PFSK-1 (cell line): ENCODE data around the gene FBXO33.

Experiments
- FOXP2 ChIP-seq: optimal IDR thresholded peaks from 2 replicates; pipeline ENCODE3; 2011; ENCODE audit warnings: borderline replicate concordance, control low read depth, inconsistent platforms; ENCODE audit not compliant: insufficient read depth; ENCODE audit errors: extremely low read length, extremely low read depth
- POLR2AphosphoS5 ChIP-seq: IDR thresholded peaks from 2 replicates; pipeline ENCODE4 v1.6.1; 2012; ENCODE audit warnings: low read depth, mild to moderate bottlenecking, control low read depth, low read length, moderate library complexity
- SIN3A ChIP-seq: IDR thresholded peaks from 2 replicates; pipeline ENCODE4 v1.6.1; 2012; ENCODE audit warnings: mild to moderate bottlenecking, low read length, moderate library complexity, borderline replicate concordance; ENCODE audit not compliant: insufficient read depth
- TAF1 ChIP-seq: IDR thresholded peaks from 2 replicates; pipeline ENCODE4 v1.6.1; 2012; ENCODE audit warnings: low read length, control low read depth, borderline replicate concordance; ENCODE audit not compliant: insufficient read depth
- TF ChIP-seq, protein P1 (sequence below), 2 experiments: IDR thresholded peaks; 2 replicates each; pipeline versions ENCODE4 v1.6.1 to v1.8.0; 2011 to 2012; ENCODE audit warnings: low read depth in 2 of 2, low read length in 2 of 2, control low read depth in 1 of 2, inconsistent platforms in 1 of 2, mild to moderate bottlenecking in 1 of 2, moderate library complexity in 1 of 2; ENCODE audit not compliant: insufficient read depth in 1 of 2

The FBXO33 gene

DNA sequence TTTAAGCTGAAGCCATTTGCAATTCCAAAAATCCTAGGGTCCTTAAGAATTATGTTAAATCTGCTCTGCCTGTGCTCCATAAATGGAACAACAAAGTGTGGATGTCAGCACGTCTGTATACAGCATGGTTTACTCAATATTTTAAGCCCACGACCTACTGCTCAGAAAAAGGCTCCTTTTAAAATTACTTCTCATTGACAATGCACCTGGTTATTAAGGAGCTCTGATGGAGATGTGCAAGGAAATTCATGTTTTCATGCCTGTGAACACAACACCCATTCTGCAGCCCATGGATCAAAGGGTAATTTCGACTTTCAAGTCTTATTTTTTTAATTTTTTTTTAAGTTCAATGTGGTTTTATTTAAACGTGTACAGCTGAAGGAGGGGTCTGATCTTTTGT, 48.1 kb downstream of the FBXO33 start:
- TF ChIP-seq, protein P1, sequence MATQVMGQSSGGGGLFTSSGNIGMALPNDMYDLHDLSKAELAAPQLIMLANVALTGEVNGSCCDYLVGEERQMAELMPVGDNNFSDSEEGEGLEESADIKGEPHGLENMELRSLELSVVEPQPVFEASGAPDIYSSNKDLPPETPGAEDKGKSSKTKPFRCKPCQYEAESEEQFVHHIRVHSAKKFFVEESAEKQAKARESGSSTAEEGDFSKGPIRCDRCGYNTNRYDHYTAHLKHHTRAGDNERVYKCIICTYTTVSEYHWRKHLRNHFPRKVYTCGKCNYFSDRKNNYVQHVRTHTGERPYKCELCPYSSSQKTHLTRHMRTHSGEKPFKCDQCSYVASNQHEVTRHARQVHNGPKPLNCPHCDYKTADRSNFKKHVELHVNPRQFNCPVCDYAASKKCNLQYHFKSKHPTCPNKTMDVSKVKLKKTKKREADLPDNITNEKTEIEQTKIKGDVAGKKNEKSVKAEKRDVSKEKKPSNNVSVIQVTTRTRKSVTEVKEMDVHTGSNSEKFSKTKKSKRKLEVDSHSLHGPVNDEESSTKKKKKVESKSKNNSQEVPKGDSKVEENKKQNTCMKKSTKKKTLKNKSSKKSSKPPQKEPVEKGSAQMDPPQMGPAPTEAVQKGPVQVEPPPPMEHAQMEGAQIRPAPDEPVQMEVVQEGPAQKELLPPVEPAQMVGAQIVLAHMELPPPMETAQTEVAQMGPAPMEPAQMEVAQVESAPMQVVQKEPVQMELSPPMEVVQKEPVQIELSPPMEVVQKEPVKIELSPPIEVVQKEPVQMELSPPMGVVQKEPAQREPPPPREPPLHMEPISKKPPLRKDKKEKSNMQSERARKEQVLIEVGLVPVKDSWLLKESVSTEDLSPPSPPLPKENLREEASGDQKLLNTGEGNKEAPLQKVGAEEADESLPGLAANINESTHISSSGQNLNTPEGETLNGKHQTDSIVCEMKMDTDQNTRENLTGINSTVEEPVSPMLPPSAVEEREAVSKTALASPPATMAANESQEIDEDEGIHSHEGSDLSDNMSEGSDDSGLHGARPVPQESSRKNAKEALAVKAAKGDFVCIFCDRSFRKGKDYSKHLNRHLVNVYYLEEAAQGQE (IDR thresholded peaks at IDR 0.05; ENCODE audit: insufficient read depth in 1 of 2, low read depth in 2 of 2, low read length in 2 of 2): no peak
- TF ChIP-seq POLR2AphosphoS5: no peak
- no peak for TF ChIP-seq TAF1
- no peak for TF ChIP-seq SIN3A
- no peak for TF ChIP-seq FOXP2

- no peak for TF ChIP-seq SIN3A
- no peak for TF ChIP-seq TAF1
- TF ChIP-seq, protein P1 (IDR thresholded peaks at IDR 0.05; ENCODE audit: insufficient read depth in 1 of 2, low read depth in 2 of 2, low read length in 2 of 2): no peak
- no peak for TF ChIP-seq POLR2AphosphoS5
- no peak for TF ChIP-seq FOXP2
These were observed 48.5 kb downstream of the FBXO33 start for GRCh38 chr14:39383741-39384140.

GRCh38 chr14:39383026-39383660, 49.1 kb downstream of the FBXO33 start:
- TF ChIP-seq, protein P1 (IDR thresholded peaks at IDR 0.05; ENCODE audit: insufficient read depth in 1 of 2, low read depth in 2 of 2, low read length in 2 of 2): no peak
- TF ChIP-seq POLR2AphosphoS5 (no peak), TAF1 (no peak), SIN3A (no peak), FOXP2 (no peak)

DNA sequence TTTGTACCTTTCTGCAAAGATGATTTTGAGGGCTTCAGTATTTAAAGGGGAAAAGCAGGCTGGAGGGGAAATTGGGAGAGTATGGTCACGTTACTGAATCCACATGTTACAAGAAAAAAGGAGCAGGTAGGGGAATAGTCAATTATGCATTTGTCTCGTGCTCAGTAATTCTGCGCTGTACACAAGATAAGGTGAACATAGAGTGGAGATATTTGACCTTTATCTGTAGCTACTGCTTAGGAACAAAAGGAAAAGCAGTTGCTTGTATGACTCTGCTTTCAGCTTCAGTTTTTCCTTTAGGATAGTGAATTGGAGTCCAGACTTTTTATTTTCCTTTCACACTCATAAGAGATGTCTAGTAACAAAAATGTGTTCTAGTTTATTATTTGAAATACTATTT, 49.8 kb downstream of the FBXO33 start:
- TF ChIP-seq, protein P1 (IDR thresholded peaks at IDR 0.05; ENCODE audit: insufficient read depth in 1 of 2, low read depth in 2 of 2, low read length in 2 of 2): no peak
- TF ChIP-seq SIN3A (no peak), TAF1 (no peak), FOXP2 (no peak)

- TF ChIP-seq FOXP2 (no peak), TAF1 (no peak)
These were observed 50.9 kb downstream of the FBXO33 start for GRCh38 chr14:39381366-39381765.
